GM21528 (cell line): ENCODE data around the gene IGSF3.

Source experiments
- ATAC-seq: cut with Tn5 transposase; IDR thresholded peaks from one replicate; pipeline ENCODE4 v1.9.1; 2021; ENCODE audit warnings: mild to moderate bottlenecking, moderate library complexity; ENCODE audit not compliant: unreplicated experiment, low FRiP score

IGSF3 gene

GRCh38 chr1:116581323-116581885 is 86.1 kb downstream of the IGSF3 start:
- ATAC-seq, result no peak

DNA sequence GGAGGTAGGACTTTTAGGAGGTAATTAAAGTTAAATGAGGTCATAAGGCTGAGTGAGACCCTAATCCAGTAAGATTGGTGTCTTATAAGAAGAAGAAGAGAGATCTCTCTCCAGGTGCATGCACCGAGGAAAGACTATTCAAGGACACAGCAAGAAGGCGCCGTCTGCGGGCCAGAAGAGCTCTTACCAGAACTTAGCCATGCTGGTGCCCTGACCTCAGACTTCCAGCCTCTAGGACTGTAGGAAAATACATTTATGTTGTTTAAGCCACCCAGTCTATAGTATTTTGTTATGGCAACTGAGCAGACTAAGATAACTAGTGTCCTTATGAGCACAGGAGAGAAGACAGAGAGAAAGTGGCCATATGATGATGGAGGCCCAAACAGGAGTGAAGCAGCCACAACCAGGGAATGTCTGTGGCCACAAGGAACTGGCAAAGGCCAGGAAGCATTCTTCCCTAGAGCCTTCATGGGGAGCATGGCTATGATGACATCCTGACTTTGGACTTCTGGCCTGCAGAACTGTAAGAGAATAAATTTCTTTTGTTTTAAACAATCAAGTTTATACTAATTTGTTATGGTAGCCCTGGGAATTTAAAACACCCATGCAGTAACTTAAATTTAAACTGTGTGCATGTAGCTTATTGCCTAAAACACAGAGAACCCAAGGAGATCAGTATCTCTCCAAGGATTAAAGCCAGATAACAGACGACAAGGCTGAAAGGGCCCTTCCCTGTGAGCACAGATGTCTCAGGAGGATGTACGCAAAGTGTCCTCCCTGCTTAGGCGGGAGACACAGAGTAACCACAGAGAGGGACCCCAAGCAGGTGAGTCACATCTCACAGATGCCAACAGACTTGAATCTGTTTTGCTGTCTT is 86.8 kb downstream of the IGSF3 start:
- ATAC-seq, result no peak

DNA sequence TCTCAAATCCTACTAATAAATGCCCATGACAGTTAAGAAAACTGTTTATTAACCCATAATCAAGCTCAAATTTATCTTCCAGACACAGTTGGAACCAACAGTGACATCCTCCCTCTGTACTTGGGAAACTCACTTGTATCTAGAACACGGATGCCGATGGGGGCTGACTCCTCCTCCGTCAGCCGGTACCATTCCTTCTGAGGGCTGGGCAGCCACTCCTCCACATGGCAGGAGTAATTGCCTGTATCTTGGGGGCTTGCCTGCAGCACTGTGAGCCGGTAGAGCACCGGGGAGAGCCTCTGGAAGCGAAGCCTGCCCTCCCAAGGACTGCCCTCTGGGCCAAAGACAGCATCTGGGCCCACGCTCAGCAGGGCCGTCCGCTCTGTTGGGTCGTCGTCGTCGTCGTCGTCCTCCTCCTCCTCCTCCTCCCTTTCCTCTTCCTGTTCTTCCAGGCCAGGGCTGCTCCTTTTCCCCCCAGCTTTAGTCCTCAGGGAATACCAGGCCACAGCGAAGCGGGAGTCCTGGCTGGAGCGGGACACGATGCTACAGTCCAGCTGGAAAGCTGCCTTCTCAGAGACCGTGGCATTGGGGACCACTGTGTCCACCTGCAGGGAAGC is 88.2 kb downstream of the IGSF3 start:
- ATAC-seq, result no peak

DNA sequence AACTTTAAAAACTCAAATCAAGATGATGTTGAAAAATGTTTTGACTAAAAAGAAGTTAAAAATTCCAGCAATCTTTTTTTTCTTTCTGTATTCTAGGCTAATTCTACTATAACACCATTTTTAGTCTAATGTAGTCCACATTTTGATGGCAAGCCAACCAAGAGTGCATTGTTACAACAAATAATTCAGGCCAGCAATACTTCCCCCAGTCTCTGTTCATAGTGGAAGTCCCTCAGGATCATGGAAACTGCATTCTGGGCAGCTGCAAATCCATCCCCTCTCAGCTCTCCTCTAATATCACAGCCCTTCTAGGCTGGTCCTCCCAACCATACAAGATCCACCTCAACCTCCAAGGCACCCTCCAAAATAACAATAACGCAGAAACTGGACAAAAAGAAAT is 89.0 kb downstream of the IGSF3 start:
- no peak for ATAC-seq

- ATAC-seq, result no peak
Measured at GRCh38 chr1:116577759-116578314, 89.7 kb downstream of the IGSF3 start.

DNA sequence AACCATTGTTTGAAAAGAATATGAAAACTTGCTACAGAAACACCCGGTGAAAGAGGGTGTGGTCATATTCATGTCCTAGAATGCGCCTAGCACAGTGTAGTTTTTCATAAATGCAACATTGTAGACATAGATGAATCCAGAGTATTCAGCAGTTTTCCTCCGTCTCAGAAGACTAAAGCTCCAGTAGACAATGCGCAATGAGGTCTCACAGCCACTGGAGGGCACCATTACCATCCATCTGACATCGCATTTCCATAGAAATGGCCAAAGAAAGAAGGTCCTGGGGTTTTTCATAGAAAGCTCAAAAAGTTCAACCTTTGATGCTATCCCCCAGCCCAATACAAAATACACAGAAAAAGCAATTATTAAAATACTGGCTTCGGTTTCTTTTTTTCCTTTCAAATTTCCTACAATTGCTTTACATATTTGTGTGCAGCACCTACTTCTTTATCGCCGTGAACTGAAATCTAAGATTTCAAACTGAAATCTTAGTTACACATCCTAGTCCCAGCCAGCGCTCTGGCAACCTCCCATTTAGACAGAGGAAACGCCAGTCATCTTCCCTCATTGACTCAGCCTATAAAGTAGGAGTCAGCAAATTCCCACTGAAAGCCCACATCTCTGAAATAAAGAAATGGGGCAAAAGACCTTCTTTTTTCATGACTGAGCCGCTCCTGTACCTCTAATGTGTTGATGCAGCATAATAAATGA is 92.8 kb downstream of the IGSF3 start:
- no peak for ATAC-seq

DNA sequence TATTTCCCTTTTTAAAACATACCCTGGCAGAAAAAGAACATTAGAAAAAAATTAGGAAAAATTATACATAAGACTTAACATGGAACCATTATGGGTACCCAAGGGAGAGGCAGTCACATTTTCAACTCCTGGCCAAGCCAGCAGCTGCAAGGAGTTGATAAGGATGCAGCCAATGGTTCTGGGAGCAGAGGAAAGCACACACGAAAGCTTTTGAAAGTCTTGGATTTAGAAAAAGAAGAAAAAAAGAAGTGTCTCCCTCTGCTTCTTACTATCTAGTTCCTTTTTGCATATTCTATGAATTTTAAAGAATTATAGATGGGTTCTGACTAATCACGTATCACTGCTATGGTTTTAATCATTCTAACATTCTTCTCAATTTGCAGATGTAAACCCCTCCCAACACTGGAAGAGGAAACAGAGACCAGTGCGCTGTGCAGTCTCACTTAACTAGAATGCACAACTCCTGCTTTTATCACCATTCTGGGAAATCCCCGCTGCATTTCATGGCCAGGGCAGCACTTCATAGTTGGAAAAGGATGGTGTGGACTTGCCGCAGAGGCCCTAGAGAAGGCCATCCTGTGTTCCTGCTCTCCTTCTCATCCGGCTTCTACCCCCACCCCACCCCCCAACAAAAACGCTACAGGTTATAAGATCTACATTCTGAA is 94.0 kb downstream of the IGSF3 start:
- ATAC-seq, result no peak

DNA sequence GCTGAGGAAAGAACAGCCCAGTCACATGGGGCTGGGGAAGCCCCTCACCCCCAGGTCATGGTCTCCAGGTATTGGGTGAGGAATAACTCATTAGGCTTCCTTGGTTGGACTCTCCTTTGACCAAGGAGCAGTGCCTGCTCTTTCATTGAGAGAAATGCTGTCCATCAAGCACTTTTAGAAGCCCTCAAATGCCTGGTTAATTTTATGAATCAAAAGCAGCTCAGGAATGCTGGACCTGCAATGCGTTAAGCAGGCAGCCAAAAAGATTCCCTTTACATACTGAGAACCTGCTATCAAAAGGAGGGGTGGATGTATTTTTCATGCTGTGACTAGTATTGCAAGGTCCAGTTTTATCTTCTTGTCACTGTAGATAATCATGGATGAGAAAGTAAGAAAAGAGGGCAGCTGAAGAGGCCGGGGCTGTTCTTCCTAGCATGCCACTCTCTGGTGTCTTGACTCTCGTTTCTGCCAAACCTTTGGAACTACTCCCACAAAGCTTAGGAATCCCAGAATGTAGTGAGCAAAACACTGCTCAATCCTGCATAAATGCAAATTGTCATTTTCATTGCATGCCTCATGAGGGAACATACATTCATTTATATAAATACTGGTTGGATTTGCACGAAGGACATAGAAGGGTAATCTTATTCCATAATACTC is 94.6 kb downstream of the IGSF3 start:
- ATAC-seq, result no peak

GRCh38 chr1:116572099-116572498 is 95.4 kb downstream of the IGSF3 start:
- ATAC-seq, result no peak

GRCh38 chr1:116571215-116571919 is 96.2 kb downstream of the IGSF3 start:
- ATAC-seq, result no peak

GRCh38 chr1:116570358-116571214 is 96.9 kb downstream of the IGSF3 start, which contains the start of gene CD58:
Gene CD58, minus strand, starts transcription at chr1:116571026. Its CDS starts 54 bp downstream, at chr1:116570972.
- peak; percentile 66 for ATAC-seq

DNA sequence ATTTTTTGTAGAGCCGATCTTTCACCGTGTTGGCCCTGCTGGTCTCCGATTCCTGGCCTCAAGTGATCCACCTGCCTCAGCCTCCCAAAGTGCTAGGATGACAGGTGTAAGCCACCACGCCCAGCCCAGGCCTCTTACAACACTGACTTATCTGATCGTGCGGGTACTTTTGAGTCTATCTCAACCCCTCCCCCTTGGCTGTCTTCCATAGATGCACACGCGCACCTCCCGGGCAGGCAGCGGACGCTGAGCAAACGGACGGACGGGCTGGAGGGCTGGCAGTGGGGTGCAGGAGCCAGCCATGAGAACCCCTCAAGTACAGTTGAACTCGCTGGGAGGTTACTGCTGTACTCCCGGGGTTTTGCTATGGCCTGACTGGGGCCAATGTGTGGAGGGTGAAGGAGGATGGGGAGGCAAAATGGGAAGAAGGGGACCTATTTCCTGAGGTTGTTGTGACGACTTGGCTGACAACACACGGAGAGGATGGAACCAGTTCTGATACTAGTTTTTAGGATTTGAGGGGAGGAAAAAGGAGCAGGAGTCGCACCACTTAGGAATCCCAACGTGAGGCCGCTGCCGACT is 97.7 kb downstream of the IGSF3 start:
- no peak for ATAC-seq

- no peak for ATAC-seq
Measured at GRCh38 chr1:116569381-116569670, 98.2 kb downstream of the IGSF3 start.

DNA sequence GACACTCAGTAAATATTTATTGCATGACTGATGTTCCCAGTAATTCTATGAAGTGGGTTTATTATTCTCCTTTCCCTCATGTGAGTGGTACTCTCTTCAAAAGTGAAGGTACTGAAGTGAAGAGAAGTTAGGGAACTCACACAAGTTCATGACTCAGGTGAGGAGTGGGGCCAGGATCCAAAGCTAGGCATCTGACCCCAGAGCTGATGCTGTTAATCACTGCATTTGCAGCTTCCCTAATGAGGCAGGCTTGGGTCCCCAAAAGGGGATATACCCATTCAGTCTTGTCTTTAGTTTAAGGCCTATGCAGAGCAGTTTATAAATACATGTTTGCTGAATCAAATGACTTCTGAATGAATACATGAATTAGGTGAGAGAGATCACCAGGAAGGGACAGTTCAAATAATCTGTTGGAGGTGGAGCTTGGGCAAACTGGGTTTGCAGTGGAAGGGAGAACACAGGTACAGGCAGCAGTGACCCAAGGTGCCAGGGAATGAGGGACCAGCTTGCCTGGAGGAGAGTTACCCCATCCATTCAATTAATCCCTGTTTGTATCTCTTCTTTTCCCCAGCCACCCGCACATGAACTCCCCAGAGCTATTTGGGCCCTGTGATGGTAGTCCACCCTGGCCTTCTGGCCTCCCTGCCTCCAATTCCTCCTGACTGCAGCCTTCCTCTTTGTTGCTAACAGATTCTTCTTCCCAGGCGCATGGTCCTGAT is 98.7 kb downstream of the IGSF3 start:
- no peak for ATAC-seq

DNA sequence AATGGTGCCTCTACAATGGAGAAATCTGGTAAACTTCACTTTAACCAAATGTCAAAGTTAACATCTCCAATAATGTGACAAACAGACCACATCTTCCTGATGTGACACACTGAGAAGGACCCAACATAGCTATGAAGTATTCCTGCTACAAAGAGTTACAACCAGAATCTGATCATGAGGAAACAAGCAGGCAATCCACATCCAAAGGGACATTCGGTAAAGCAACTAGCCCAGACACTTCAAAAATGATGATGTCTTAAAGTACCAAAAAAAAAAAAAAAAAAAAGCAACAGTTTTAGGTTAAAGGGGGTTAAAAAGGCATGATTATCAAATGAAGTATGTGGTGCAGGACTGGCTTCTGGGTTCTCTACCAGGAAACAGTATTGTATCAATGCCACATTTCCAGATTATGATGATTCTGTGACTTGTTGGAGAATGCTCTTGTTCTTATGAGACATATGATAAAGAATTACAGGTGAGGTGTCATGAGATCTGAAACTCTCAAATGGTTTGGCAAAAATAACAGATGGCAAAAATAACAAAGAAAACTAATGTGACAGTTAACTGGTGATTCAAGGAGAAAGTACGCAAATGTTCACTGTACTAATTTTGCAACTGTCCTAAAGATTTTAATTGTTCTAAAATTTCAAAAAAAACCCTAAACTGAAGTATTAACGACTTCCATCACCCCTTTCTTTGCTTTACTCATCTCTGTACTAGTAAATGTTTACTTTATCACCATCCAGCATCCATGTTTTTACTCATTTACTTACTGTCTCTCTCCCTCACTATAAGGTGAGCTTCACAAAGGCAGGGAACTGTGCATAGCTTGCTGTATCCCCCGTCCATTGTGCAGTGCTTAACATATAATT is 99.5 kb downstream of the IGSF3 start:
- ATAC-seq, result no peak

DNA sequence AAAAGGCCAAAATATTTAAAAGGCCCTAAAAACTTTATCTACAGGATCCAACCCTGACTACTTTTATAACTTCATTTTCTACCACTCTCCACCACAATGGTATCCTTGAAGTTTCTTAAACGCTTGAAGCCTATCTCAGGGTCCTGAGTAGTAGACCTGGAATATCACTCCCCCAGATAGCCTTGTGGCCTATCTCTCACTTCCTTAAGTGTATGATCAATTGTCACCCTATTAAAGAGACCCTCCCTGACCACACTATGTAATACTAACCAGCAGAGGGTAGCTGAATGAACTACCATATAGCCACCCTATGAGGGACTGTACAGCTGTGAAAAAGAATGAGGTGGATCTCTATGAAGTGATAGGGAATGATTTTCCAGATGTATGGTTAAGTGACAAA is 102.3 kb downstream of the IGSF3 start:
- ATAC-seq, result no peak
